Middle frontal gyrus (tissue), 1 donor: ENCODE data around the gene SERP2.
A peak's percentile ranks its signal among the peaks of the same experiment; 100 is the strongest.

Experiments used
- DNase-seq: peaks from one replicate; pipeline ENCODE4 v3.0.0-alpha.2; 2015; ENCODE audit warnings: low spot score; ENCODE audit errors: extremely low spot score

The SERP2 gene

GRCh38 chr13:44433863-44434765, 60.5 kb downstream of the SERP2 start:
- no peak for DNase-seq

GRCh38 chr13:44434766-44435141, 61.1 kb downstream of the SERP2 start:
- DNase-seq = no peak

- DNase-seq = peak; percentile 83
These were observed 61.7 kb downstream of the SERP2 start for GRCh38 chr13:44435142-44435918.

- DNase-seq = no peak
These were observed 62.4 kb downstream of the SERP2 start for GRCh38 chr13:44435919-44436510.

- peak; percentile 90 for DNase-seq
These were observed 63.1 kb downstream of the SERP2 start for GRCh38 chr13:44436589-44437337.

- DNase-seq = no peak
These were observed 64.0 kb downstream of the SERP2 start for GRCh38 chr13:44437356-44438233.

- DNase-seq = no peak
These were observed 64.6 kb downstream of the SERP2 start for GRCh38 chr13:44438234-44438579.

GRCh38 chr13:44439452-44440024, 65.9 kb downstream of the SERP2 start:
- no peak for DNase-seq

GRCh38 chr13:44440046-44440608, 66.5 kb downstream of the SERP2 start:
- DNase-seq = no peak
